ENCODE results near the gene PITPNM3.

- no peak for TF ChIP-seq CTCF (IDR thresholded peaks at IDR 0.05)
- no peak for TF ChIP-seq POLR2A (IDR thresholded peaks at IDR 0.05)
Observed at GRCh38 chr17:6470146-6470718, 86.1 kb downstream of the PITPNM3 start.
